ENCODE data around the gene TECR. TPM values are rescaled to one million over a fixed set of nuclear protein-coding genes. Genes with fewer than 3 reads are reported as not detected.

Gene TECR
- total and polyA plus RNA-seq, 2 donors (not counting 3 experiments of a cell fraction or from before 2014, with no cell fraction given): 109 to 193 TPM

DNA sequence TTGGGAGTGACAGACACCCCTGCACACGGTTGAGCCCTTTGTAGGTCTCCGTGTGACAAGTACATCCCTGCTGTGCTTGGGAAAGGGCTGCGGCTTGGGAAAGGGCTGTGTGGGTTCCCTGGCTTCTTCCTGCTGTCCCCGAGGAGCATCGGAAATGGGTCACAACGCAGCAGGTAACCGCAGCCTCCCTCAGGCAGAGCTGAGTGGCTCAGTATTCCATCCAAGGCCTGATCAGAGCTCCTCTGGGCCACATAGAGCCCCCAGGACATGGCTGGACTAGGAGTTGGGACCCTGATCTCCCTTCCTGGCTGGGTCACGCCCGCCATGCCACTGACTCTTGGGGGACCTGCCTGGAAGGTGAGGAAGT is 16.3 kb downstream of the TECR start:
- Histone ChIP-seq H2AFZ (ENCODE audit: low read depth, low read length) (no peak overlapping the region), H3K27me3 (ENCODE audit: control insufficient read depth in 2 of 2, insufficient read depth in 2 of 2, low read length in 2 of 2) (no peaks in the 10 kb centered on the region), H4K20me1 (replicated peaks; ENCODE audit: control insufficient read depth, extremely low read depth, insufficient read depth, low read length) (no peaks in the 10 kb centered on the region), H3K9ac (replicated peaks; ENCODE audit: extremely low read depth, insufficient read depth, low read length) (no peak overlapping the region), H3K79me2 (ENCODE audit: control insufficient read depth, insufficient read depth, low read length) (no peaks in the 10 kb centered on the region), H3K4me1 (ENCODE audit: control insufficient read depth, extremely low read depth, insufficient read depth, low read length) (no peaks in the 10 kb centered on the region), H3K4me3 (replicated peaks in 1 of 3; ENCODE audit: insufficient read depth in 1 of 3, low read depth in 1 of 3, low read length in 3 of 3) (no peak overlapping the region), H3K36me3 (ENCODE audit: control insufficient read depth in 2 of 2, extremely low read depth in 1 of 2, insufficient read depth in 2 of 2, low read length in 2 of 2) (peaks cover 0 to 1% of the 10 kb centered on the region in 2 experiments), H3K27ac (ENCODE audit: insufficient read depth, low read depth, low read length) (no peak overlapping the region), H3K9me1 (replicated peaks; ENCODE audit: control insufficient read depth, extremely low read depth, insufficient read depth, low read length) (no peaks in the 10 kb centered on the region), H3K9me3 (replicated peaks; ENCODE audit: control insufficient read depth, insufficient read depth, low read length) (no peaks in the 10 kb centered on the region), H3K4me2 (ENCODE audit: insufficient read depth, low read length) (no peak overlapping the region)
- dilution Hi-C loops (cut with MboI; ENCODE audit: extremely low pct_ligation_motif_present, low sequenced_read_pairs): no loop called here
- CTCF ChIA-PET: interaction anchor here (1.2 kb wide), 1 partner anchor 11 kb away, joined by 3 read pairs; no protein-coding TSS in a partner anchor
- no TSS peak for BruUV-seq (replicated peaks)
- intact Hi-C loops (cut with micrococcal nuclease): no loop called here
- no peak for FAIRE-seq
- TF ChIP-seq JUN (IDR thresholded peaks at IDR 0.05; ENCODE audit: borderline replicate concordance, insufficient read depth, insufficient read length, low read depth) (no peak), POLR2AphosphoS5 (IDR thresholded peaks at IDR 0.05; ENCODE audit: insufficient read depth, low read depth, low read length) (no peak), CTCF (IDR thresholded peaks at IDR 0.05; ENCODE audit: extremely low read depth in 1 of 2, insufficient read depth in 1 of 2, low read depth in 1 of 2, low read length in 2 of 2) (no peak)
- TF ChIP-seq, protein P1, sequence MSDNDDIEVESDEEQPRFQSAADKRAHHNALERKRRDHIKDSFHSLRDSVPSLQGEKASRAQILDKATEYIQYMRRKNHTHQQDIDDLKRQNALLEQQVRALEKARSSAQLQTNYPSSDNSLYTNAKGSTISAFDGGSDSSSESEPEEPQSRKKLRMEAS (IDR thresholded peaks at IDR 0.05; ENCODE audit: insufficient read depth, insufficient read length): no peak
- POLR2A ChIA-PET: no interaction called here
- DNase-seq (ENCODE audit: low read depth, low spot score): no peak

- FAIRE-seq: no peak
Observed at GRCh38 chr19:14550201-14550754, 20.9 kb downstream of the TECR start.

More at GRCh38 chr19:14550201-14550754, 20.9 kb downstream of the TECR start:
- no peak overlapping the region for H3K4me2 ChIP-seq (ENCODE audit: insufficient read depth, low read length)
- dilution Hi-C loops (cut with MboI; ENCODE audit: extremely low pct_ligation_motif_present, low sequenced_read_pairs): no loop called here
- ChIA-PET POLR2A (no interaction called here), CTCF (interaction anchor here (1.1 to 1.8 kb wide), 2 partner anchors 22 to 75 kb away, joined by 4 read pairs; partner anchors contain the start of genes NDUFB7 and PTGER1)
- intact Hi-C loops (cut with micrococcal nuclease): no loop called here
- no peaks in the 10 kb centered on the region for H3K4me1 ChIP-seq (ENCODE audit: control insufficient read depth, extremely low read depth, insufficient read depth, low read length)
- no peak for TF ChIP-seq EZH2 (IDR thresholded peaks at IDR 0.05; ENCODE audit: borderline replicate concordance, low read depth, low read length, severe bottlenecking)
- TF ChIP-seq, protein P1 (IDR thresholded peaks at IDR 0.05; ENCODE audit: insufficient read depth, insufficient read length): no peak
- no peak for TF ChIP-seq POLR2AphosphoS5 (IDR thresholded peaks at IDR 0.05; ENCODE audit: insufficient read depth, low read depth, low read length)
- TF ChIP-seq GATA2 (IDR thresholded peaks at IDR 0.05; ENCODE audit: insufficient read depth, insufficient read length, low read depth, low read length): no peak
- TF ChIP-seq CTCF (IDR thresholded peaks at IDR 0.05; ENCODE audit: extremely low read depth in 1 of 2, insufficient read depth in 1 of 2, low read depth in 1 of 2, low read length in 2 of 2): no peak
- TF ChIP-seq MYC (IDR thresholded peaks at IDR 0.05; ENCODE audit: low read depth, low read length): no peak
- no peak for TF ChIP-seq FOS (IDR thresholded peaks at IDR 0.05; ENCODE audit: borderline replicate concordance, insufficient read depth, low read length)
- no peak for TF ChIP-seq JUN (IDR thresholded peaks at IDR 0.05; ENCODE audit: borderline replicate concordance, insufficient read depth, insufficient read length, low read depth)
- no peak for TF ChIP-seq POLR2A (IDR thresholded peaks at IDR 0.05; ENCODE audit: low read depth, low read length)
- H3K9me3 ChIP-seq (replicated peaks; ENCODE audit: control insufficient read depth, insufficient read depth, low read length): no peaks in the 10 kb centered on the region
- no peak for DNase-seq (ENCODE audit: low read depth, low spot score)
- H3K9me1 ChIP-seq (replicated peaks; ENCODE audit: control insufficient read depth, extremely low read depth, insufficient read depth, low read length): no peaks in the 10 kb centered on the region
- no peak overlapping the region for H3K27ac ChIP-seq (ENCODE audit: insufficient read depth, low read depth, low read length)
- H3K9ac ChIP-seq (replicated peaks; ENCODE audit: extremely low read depth, insufficient read depth, low read length): no peak overlapping the region
- no peaks in the 10 kb centered on the region for H3K27me3 ChIP-seq (ENCODE audit: control insufficient read depth in 2 of 2, insufficient read depth in 2 of 2, low read length in 2 of 2)
- no TSS peak for BruUV-seq (replicated peaks)
- H4K20me1 ChIP-seq (replicated peaks; ENCODE audit: control insufficient read depth, extremely low read depth, insufficient read depth, low read length): no peaks in the 10 kb centered on the region
- H3K36me3 ChIP-seq (ENCODE audit: control insufficient read depth in 2 of 2, extremely low read depth in 1 of 2, insufficient read depth in 2 of 2, low read length in 2 of 2): peaks cover 0 to 1% of the 10 kb centered on the region in 2 experiments
- no peaks in the 10 kb centered on the region for H3K79me2 ChIP-seq (ENCODE audit: control insufficient read depth, insufficient read depth, low read length)
- H2AFZ ChIP-seq (ENCODE audit: low read depth, low read length): no peak overlapping the region
- no peak overlapping the region for H3K4me3 ChIP-seq (replicated peaks in 1 of 3; ENCODE audit: insufficient read depth in 1 of 3, low read depth in 1 of 3, low read length in 3 of 3)
